NCI-H2227 (cell line): Measurements from ENCODE around the gene PCED1B.

Experiments used
- DNase-seq: peaks from one replicate; lab custom pipeline; 2025; ENCODE audit not compliant: unreplicated experiment; lab: John Stamatoyannopoulos, UW

PCED1B gene

DNA sequence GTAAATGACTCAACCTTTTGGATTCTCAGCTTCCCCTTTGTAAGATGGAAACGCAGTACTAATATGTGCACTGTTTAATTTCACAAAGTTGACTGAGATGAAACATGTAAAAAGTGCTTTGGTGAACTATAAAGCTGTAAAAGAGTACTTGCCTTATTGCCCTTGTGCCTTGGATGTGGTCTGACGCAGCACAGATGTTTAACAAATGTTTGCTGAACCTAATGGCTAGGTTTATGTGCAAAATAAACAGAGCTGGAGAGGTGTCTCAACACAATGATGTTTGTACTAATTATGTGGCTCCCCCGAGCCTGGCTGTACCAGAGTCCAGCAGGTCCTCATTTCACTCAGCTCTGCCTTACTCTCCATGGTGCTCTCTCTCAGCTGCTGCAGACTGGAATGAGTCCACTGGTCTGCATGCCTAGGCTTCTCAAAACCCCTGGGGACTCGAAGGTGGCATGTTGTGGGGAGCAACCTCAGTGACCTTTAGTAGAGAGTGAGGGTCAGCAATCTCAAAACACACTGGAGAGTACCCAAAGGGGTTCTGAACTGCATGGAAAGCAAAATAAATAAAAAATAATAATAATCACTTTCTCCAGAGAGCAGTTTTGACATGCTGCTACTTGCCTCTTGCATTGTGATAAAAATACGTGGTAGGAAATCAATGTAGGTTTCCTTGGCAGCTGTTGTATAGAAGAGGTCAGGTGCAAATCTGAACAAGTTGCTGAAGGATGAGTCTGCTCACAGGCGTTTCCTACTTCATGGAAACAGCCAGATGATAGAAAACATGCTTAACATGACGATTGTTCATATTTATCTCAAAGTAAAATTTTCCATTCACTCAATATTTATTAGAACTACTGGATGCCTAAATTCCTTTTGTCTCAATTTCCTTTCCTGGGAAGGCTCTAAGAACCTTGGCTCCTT lies 8.9 kb downstream of the PCED1B start:
- DNase-seq: peak; percentile 64

DNA sequence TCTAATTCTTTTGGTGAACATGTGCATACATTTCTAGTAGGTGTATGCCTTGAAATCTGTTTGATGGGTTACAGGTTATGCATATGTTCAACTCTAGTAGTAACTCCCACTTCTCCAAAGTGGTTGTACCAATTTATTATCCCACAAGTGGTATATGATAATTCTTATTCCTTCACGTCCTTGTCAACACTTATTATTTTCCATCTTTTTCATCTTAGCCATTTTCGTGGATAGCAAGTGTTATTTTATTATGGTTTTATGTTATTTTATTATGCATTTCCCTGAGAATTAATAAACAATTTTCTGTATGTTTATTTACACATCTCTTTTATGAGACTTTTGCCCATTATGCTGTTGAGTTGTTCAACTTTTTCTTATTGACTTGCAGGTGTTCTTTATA lies 11.6 kb downstream of the PCED1B start:
- no peak for DNase-seq

DNA sequence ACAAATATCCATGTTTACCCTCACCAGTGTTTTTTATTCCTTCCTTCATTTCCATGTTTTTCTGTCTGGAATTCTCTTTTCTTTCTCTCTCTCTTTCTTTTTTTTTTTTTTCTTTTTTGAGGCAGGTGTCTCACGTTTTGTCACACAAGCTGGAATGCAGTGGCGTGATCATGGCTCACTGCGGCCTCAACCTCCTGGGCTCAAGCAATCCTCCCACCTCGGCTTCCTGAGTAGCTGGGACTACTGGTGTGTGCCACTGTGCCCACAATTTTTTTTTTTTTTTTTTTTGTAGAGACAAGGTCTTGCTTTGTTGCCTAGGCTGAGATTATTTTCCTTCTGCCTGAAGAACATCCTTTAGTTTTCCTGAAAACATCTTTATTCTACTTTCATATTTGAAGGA lies 15.4 kb downstream of the PCED1B start:
- DNase-seq: no peak

DNA sequence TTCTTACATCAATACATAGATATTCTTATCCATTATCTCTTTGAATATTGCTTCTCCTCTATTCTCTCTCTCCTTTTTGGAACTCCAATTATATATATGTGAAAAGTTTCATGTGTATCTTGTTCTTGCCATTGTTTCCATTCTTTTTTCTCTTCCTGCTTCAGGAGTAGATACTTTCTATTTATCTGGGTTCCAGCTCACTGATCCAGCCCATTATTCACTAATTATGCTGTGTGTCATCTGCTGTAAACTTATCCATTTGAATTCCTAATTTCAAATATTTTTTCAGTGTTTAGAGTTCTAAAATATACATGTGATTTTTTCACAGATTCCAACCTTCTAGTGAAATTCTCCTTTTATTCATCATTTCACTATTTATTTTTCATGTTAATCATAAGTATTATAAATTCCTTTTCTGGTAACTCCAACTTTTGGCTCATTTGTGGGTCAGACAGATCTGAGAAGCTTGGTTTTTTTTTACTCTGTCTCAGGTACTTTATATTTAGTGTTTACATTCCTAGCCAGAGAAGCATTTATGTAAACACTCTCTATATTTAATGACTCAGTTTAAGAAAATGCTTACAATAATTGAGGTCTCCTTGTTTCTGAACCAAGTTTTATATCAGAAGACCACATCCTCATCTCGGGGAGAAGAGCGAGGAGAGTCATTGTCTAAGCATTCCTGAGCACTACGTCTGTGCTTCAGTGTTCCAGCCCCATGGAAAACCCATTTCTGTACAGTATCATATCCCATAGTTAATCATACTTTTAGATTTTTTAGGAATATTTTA lies 16.2 kb downstream of the PCED1B start:
- no peak for DNase-seq

DNA sequence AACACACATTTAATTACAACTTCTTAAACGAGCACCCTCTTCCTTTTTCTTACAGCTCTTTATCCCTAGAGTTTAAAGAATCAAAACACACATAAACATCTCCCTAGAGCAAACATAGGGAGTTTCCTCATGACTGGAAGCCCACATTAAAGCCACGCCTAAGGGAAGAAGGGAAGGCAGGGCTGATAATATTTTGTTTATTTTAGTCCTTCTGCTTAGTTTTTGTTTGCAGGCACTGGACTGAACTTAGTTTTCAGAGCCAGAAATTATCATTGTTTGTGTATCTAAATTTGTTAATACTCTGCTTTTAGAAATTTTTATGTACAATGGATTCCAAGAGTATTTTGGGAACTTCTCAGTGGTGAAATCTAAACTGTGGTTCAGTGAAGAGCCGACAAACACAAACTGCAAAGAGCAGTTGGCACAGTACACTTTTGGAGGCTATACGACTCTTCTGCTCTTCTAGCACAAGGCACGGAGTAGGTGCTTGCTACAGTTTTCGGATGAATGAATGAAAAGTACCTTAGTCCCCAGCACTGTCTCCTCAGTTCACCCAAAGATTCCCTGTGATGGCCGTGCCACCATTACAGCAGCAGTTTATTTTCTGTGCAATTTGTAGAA lies 18.0 kb downstream of the PCED1B start:
- DNase-seq: no peak

DNA sequence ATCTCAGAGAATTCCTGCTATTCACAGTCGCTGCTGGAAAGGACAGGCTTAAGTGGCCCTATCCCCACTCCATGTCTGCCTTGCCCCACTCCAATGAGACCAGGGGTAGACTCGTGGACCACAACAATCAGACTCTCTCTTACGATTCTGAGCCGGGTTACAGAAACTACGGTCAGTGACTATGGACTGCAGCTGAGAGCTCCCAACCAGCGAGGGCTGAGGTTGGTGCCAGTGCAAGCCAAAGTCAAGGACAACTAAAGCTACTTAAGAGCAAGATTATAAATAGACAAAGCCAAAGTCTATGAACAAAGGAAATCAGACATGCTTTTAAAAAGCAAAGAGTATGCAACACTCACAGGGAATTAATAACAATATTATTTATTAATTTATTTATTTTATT lies 18.7 kb downstream of the PCED1B start:
- no peak for DNase-seq

DNA sequence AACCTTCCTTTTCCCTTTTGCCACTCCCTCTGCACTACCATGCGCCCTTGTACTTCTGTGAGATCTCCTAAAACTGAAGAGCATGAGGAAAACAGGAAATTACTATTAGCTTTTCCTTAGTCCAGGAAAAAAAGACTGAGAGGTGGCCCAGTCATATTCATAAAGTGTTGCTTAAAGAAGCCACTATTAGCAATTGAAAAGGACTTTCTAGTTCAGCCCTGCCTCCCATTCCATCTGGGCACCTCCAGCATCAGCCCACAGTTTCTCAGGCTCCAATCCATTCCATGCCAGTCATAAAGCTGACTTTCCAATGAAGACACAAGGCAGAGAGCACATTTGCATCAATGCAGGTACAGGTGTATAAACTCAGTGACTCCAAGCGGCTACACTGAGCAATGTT lies 20.2 kb downstream of the PCED1B start:
- DNase-seq: no peak

DNA sequence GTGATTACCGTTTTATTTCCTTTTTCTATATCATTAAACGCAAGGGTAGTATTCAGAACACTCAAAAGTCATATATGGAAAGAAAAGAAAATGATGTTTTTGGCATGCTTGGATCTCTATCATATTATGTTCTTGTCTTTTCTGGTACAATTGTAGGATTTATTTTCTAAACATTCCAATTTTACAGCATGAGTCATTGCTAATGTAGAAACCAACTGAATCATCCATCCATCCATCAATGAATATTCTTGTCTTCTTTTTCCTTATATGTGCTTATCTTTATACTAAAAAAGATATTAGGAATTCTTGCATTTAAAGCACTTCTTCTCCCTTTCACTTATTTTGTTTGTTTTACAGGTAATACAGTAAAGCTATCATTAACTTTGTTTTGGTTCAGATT lies 20.7 kb downstream of the PCED1B start:
- DNase-seq: no peak

DNA sequence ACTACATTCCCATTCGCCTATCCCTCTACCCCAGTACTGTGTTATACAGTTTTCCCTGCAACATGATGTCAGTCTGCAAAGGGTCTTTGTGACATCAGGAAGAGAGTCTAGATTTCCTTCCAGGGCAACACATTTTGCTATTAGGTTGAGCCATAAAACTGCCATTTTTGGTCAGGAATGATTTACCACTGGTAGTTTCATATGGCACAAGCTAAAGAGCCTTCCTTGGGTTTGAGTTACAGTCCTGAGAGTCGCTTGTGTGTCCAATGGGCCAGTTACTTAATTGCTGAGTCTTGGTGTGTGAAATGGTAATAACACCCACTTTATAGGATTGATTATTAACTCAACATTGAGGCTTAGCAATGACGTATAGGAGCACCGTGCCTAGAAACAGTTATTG lies 23.0 kb downstream of the PCED1B start:
- no peak for DNase-seq

DNA sequence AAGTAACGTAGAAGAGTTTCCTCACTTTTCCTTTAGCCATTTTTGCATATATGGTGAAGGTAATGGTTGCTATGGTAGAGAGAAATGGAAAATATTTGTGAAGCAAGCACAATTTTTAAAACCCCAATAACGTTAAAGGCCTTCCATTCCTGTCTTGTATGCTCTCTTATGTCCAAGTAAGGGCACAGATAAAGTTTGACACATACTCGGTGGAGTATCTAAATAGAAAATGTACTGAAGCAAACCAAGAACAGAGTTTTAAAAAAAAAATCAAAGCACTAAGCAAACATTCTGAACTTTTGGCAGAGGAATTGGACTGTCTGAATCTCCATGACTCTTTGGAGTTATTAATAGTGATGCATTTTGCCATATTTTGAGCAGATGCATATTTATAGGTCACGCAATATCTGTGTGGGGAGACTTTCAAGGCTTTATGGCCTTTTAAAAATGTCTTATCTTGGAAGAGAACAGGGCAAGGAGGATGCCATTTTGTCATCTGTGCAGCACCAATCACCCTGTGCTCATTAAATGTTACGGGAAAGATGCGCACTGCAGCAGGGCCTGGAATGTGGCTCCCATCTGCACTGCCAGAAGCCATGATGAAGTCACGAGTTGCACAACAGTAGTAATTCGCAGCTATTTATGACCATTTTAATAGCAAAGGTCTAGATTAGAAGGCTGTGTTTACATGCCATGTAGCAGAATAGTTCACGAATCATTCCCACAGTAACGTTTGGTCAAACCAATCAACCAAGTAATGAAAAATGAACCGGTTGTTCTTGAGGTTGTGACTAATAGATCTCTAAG lies 23.6 kb downstream of the PCED1B start:
- no peak for DNase-seq

DNA sequence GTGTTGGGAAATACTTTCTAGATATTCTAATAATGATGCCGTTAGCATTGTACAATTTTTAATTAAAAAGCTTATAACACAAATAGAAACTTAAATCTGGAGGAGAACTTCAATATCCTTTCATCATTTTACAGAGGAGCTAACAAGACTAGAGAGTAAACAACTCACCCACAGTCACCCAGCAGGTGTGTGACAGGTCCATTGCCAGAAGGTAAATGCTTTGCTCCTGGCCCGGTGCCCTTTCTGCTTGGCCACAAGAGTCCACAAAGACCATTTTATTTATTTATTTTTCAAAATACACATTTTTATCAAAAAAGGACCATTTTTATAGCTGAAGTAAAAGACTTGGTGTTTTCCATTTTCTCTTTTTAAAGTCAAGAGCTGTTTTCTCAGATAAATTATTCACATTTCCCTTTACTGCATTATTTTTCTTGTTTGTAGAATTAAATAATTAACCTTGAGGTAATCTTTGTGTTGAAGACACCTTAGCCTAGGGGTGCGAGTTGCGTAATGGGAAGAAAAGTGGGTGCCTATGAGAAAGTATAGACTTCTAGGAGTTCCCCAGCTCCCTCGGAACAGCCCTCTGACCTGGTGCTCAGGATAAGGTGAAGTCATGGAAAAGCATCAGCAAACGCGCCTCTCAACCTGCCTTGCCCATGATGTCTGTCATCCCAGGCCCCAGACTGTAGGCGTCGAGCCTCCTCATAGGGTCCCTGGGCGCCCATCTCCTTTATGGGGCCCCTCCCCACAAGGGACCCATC lies 26.7 kb downstream of the PCED1B start:
- DNase-seq: no peak

DNA sequence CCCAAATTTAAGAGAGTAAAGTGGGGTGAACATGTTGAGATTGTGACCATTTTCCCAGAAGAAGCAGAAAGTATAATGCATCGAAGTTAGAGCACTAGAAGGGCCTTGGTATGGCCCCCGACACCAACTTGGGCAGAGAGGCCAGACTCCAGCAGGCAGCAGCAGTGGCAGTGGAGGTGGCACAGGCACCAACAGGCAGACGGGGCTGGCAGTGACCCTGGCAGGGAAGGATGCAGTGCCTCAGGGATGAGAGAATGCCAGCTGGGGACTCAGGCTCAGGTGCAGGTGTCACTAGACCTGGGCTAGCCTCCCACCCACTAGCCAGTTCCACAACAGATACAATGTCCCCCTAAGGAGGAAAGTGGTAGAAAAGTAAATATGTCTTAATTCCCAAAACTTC lies 28.0 kb downstream of the PCED1B start:
- no peak for DNase-seq

DNA sequence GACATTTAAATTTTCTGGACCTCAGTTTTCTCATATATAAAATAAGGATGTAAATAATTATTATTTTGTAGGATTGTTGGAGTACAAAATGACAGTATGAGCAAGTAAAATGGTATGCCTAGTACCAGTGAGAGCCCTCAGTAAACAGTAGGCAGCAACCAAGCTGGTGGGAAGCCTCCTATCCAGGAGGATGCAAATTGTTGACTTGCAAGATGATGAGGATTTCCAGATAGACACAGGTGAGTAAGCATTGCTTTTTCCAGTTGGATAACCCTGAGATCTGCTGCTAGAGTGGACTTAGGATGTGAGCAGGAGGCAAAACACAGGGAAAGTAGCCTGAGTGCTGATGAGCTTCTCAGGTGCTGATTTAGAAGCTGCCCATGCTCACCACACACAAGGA lies 28.5 kb downstream of the PCED1B start:
- DNase-seq: no peak

DNA sequence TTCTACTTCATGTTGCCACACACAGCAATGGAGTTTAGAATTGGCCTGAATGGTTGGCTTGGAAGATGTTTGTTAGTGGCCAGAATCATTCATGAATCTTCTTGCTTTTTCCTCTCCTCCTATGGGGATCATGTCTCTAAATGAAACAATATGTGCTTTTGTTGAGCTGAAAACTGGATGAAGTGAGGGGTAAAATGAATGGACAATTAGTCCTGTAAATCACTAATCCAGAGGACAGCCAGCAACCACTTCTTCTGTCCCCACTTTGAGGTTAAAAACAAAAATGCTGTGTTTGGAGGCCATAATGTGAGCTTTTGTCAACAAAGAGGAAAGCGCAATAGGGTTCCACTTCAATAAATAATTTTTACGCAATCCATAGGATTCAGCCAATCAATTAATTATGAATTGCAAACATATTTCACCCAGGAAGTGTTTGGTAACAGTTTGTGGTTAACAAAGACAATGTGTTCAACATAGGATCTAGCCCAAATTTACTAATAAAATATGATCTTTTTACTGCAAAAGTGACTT lies 30.7 kb downstream of the PCED1B start:
- no peak for DNase-seq

DNA sequence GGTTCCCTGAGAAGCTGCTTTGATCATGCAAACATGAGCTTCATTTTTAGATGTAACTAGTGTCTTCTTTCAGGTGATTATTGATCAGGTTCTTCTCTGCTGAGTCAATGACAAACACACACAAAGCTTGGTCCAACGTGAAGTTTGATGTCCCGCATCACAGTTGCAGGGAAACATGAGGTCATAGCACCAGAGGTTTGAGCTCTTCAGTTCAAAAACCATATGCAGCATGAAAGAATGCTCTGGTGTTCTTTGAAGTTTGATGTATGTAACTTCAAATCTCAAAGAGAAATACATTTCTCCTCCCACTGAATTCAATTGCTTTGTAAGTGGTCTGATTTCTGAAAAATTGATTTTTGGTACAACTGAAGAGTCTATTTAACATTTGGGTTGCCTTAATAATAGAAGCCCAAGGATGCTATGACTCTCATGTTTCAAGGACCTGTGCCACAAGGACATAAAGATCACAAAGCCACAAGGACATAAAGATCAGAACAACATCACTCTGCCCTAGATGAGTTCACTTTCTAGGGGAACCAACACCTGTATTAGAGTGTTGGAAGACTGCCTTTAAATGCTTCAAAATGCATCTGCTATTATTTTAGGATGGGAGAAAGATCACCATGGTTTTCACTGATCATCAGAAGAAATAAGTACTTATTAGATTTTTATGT lies 31.4 kb downstream of the PCED1B start:
- DNase-seq: no peak

DNA sequence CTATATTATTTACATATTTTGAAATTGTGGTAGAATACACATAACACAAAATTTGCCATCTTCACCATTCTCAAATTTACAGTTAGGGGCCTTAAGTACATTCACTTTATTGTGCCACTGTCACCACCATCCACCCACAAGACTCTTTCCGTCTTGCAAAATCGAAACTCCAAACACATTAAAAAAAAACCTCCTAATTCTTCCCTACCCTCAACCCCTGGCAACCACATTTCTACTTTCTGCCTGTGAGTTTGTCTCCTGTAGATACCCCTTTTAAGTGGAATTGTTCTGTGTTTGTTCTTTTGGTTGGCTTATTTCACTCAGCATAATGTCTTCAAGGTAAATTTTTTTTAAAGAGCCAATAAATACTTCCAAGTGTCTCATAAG lies 32.0 kb downstream of the PCED1B start:
- DNase-seq: no peak

DNA sequence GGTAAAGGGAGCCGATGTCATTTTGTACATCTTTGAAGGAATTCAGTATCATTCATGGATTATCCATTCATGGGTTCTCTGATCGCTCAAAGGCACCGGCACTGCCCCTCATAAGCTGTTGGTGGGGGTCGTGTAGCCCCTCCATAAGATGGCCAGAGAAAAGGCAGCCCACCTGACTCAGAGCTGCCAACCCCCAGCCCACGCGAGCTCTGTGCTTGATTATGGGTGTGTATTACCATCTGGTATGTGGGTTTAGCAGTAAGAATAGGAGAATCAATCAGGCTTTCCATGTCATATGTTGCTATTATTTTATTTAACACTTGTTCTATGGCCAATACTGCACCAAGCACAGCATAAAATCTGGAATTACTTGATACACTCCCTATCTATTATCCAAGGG lies 32.4 kb downstream of the PCED1B start:
- no peak for DNase-seq

DNA sequence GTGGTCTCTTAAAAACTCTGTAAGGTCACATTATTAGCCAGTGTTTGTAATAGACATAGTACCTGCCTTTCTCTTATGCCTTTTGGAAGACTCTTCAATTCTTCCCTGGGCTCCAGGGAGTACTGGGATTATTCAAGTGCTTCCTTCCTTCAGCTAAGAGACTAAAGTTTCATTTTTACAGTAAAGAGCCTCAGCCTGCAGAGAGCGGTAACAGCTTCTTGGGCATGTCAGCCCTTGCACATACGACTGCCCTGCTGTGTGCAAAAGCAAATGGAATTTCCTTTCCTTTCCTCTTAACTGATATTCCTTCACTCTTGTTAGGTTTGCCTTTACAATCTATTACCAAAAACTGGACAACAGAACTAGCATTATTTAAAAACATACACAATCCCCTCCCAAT lies 33.3 kb downstream of the PCED1B start:
- DNase-seq: no peak

DNA sequence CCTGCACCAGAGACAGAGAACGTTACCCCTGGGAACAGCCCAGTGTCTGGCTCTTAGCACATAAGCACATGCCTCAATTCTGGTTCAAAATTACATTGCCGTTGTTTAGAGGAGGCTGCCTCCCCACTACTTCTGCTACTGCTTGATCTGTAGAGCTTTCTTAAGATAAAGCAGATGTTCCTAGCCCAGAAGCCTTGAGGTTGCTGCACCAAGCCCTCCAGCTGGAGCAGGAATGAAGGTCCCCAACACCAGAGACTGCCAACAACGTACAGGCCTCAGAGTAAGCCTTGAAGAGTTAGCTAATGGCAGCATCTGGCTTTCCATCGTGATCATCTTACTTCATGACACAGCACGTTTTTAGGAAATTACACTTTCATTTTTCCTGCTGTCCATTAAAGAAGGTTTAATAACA lies 35.1 kb downstream of the PCED1B start:
- DNase-seq: no peak
